PFSK-1 (cell line): ENCODE results near the gene CCDC102A. TPM values are rescaled to one million over a fixed set of nuclear protein-coding genes. Genes with fewer than 3 reads are reported as not detected.

ENCODE experiments used
- FOXP2 ChIP-seq: optimal IDR thresholded peaks from 2 replicates; pipeline ENCODE3; 2011; ENCODE audit warnings: borderline replicate concordance, control low read depth, inconsistent platforms; ENCODE audit not compliant: insufficient read depth; ENCODE audit errors: extremely low read length, extremely low read depth
- POLR2AphosphoS5 ChIP-seq: IDR thresholded peaks from 2 replicates; pipeline ENCODE4 v1.6.1; 2012; ENCODE audit warnings: low read depth, mild to moderate bottlenecking, control low read depth, low read length, moderate library complexity
- REST ChIP-seq, 2 experiments: IDR thresholded peaks; 2 replicates each; pipeline versions ENCODE4 v1.6.1 to v1.8.0; 2011 to 2012; ENCODE audit warnings: low read depth in 2 of 2, low read length in 2 of 2, control low read depth in 1 of 2, inconsistent platforms in 1 of 2, mild to moderate bottlenecking in 1 of 2, moderate library complexity in 1 of 2; ENCODE audit not compliant: insufficient read depth in 1 of 2
- SIN3A ChIP-seq: IDR thresholded peaks from 2 replicates; pipeline ENCODE4 v1.6.1; 2012; ENCODE audit warnings: mild to moderate bottlenecking, low read length, moderate library complexity, borderline replicate concordance; ENCODE audit not compliant: insufficient read depth
- TAF1 ChIP-seq: IDR thresholded peaks from 2 replicates; pipeline ENCODE4 v1.6.1; 2012; ENCODE audit warnings: low read length, control low read depth, borderline replicate concordance; ENCODE audit not compliant: insufficient read depth
- polyA plus RNA-seq: library from polyadenylated mRNA; unstranded; fragments of >200 nt; gene quantifications from one replicate; pipeline ENCODE4 v1.2.1, GENCODE V29; 2012; ENCODE audit warnings: low read depth, missing spikeins; ENCODE audit not compliant: insufficient read length

The CCDC102A gene
- 11.2 TPM for polyA plus RNA-seq

GRCh38 chr16:57536306-57537193 lies at the start of gene CCDC102A:
Gene CCDC102A (minus strand): TSS chr16:57536571. CDS start chr16:57529177, 7,394 bp downstream.
- TF ChIP-seq FOXP2 (peak; percentile 28), POLR2AphosphoS5 (0 out of 2 replicates have a peak, but pooled peaks have one; percentile 1), REST (IDR thresholded peaks at IDR 0.05; ENCODE audit: insufficient read depth in 1 of 2, low read depth in 2 of 2, low read length in 2 of 2) (no peak)

GRCh38 chr16:57585051-57585687 lies 48.8 kb upstream of the CCDC102A start:
- TF ChIP-seq POLR2AphosphoS5 = no peak

GRCh38 chr16:57579361-57579665 lies 42.9 kb upstream of the CCDC102A start:
- no peak for TF ChIP-seq FOXP2
- no peak for TF ChIP-seq REST (IDR thresholded peaks at IDR 0.05; ENCODE audit: insufficient read depth in 1 of 2, low read depth in 2 of 2, low read length in 2 of 2)
- no peak for TF ChIP-seq TAF1
- no peak for TF ChIP-seq SIN3A
- TF ChIP-seq POLR2AphosphoS5 = no peak

- TF ChIP-seq POLR2AphosphoS5 = no peak
- no peak for TF ChIP-seq SIN3A
- TF ChIP-seq TAF1 = no peak
- no peak for TF ChIP-seq REST (IDR thresholded peaks at IDR 0.05; ENCODE audit: insufficient read depth in 1 of 2, low read depth in 2 of 2, low read length in 2 of 2)
- TF ChIP-seq FOXP2 = no peak
These were observed 42.4 kb upstream of the CCDC102A start for GRCh38 chr16:57578521-57579360.

DNA sequence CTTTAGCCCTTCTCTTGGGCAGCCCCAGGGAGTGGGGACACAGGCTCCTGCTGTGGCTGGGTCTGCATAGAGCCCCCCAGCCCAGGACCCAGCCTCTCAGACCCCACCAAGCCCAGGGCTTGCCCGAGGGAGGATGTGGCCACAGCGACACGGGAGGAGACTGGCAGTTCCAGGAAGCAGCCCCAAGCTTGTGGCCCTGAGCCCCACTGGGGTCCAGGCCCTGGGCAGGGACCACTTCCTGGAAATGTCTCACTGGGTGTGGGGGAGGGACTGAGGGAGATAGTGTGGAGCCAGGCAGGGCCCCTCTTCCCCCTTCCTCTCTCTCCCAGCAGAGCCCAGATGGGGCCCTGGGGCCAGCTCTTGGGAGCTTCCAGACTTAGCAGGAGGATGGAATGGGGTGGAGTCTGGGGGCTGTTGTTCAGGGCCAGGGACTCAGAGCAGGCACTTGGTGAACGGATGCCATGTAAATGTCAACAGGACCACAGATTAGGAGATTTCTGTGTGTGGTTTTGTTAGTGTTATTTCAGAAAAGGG lies 41.4 kb upstream of the CCDC102A start:
- TF ChIP-seq FOXP2 = no peak
- TF ChIP-seq TAF1 = no peak
- no peak for TF ChIP-seq SIN3A
- no peak for TF ChIP-seq REST (IDR thresholded peaks at IDR 0.05; ENCODE audit: insufficient read depth in 1 of 2, low read depth in 2 of 2, low read length in 2 of 2)
- no peak for TF ChIP-seq POLR2AphosphoS5
